Measurements from ENCODE around the gene GPRC5A.

DNA sequence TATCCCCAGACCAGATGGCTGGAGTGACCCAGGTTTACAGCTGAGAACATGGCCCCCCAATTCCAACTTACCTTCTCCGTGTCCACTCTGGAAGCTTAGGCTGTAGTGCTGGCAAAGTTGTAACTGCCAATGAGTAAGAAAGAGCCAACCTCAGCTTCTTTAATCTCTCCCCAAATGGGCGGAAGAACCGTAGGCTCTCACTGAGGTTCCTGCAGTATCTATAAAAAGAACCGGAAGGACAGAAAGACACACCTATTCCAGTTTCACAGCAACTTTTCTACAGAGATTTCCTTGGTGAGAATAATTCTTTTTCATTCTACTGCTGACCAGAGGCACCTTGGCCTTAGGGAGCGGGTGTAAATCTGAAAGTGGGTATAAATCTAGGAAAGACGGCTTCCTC, 60.7 kb downstream of the GPRC5A start, which contains the start of gene GPRC5D:
- TF ChIP-seq POLR2A (IDR thresholded peaks at IDR 0.05; ENCODE audit: low read length): no peak
- TF ChIP-seq GATA1 (IDR thresholded peaks at IDR 0.05; ENCODE audit: low read depth, low read length): no peak
